ENCODE data around the gene NEUROG1. TPM values are rescaled to one million over a fixed set of nuclear protein-coding genes. Genes with fewer than 3 reads are reported as not detected.

The NEUROG1 gene
- not detected for total RNA-seq
- long read RNA-seq, result 0 reads

- intact Hi-C loops (cut with micrococcal nuclease), result no loop called here
- ATAC-seq (no peak), DNase-seq (no peak)
Observed at GRCh38 chr5:135535820-135536801, at the start of gene NEUROG1. Gene NEUROG1, minus strand, starts transcription at chr5:135535964. Its CDS starts 274 bp downstream, at chr5:135535690.

GRCh38 chr5:135584918-135585317 lies 49.2 kb upstream of the NEUROG1 start:
- DNase-seq, result no peak
- no peak for ATAC-seq
- intact Hi-C loops (cut with micrococcal nuclease), result no loop called here

GRCh38 chr5:135584276-135584675 lies 48.5 kb upstream of the NEUROG1 start:
- intact Hi-C loops (cut with micrococcal nuclease), result no loop called here
- DNase-seq (no peak), ATAC-seq (no peak)

- DNase-seq, result no peak
- ATAC-seq, result no peak
- intact Hi-C loops (cut with micrococcal nuclease), result no loop called here
Observed at GRCh38 chr5:135582099-135582781, 46.5 kb upstream of the NEUROG1 start.

- peak; percentile 81 for ATAC-seq
- DNase-seq, result peak; percentile 53
- intact Hi-C loops (cut with micrococcal nuclease), result no loop called here
Observed at GRCh38 chr5:135578685-135579341, 43.0 kb upstream of the NEUROG1 start, which contains the start of gene CXCL14. Gene CXCL14, minus strand, starts transcription at chr5:135578991. Its CDS starts 213 bp downstream, at chr5:135578778.

GRCh38 chr5:135578305-135578684 lies 42.5 kb upstream of the NEUROG1 start:
- no peak for DNase-seq
- intact Hi-C loops (cut with micrococcal nuclease), result no loop called here
- no peak for ATAC-seq

- ATAC-seq, result no peak
Observed at GRCh38 chr5:135577421-135577820, 41.7 kb upstream of the NEUROG1 start.

GRCh38 chr5:135576075-135576599 lies 40.4 kb upstream of the NEUROG1 start:
- no peak for DNase-seq
- no peak for ATAC-seq
- intact Hi-C loops (cut with micrococcal nuclease), result no loop called here

More at GRCh38 chr5:135577421-135577820, 41.7 kb upstream of the NEUROG1 start:
- DNase-seq, result no peak
- intact Hi-C loops (cut with micrococcal nuclease), result no loop called here

- ATAC-seq (no peak), DNase-seq (no peak)
- intact Hi-C loops (cut with micrococcal nuclease), result no loop called here
Observed at GRCh38 chr5:135574493-135574892, 38.7 kb upstream of the NEUROG1 start.

- ATAC-seq, result no peak
- DNase-seq, result no peak
- intact Hi-C loops (cut with micrococcal nuclease), result no loop called here
Observed at GRCh38 chr5:135571902-135572301, 36.1 kb upstream of the NEUROG1 start.

- intact Hi-C loops (cut with micrococcal nuclease), result no loop called here
- no peak for DNase-seq
- ATAC-seq, result no peak
Observed at GRCh38 chr5:135571066-135571609, 35.4 kb upstream of the NEUROG1 start.

GRCh38 chr5:135570453-135570764 lies 34.6 kb upstream of the NEUROG1 start:
- no peak for DNase-seq

GRCh38 chr5:135569755-135570452 lies 34.1 kb upstream of the NEUROG1 start:
- ATAC-seq, result peak; percentile 66
- intact Hi-C loops (cut with micrococcal nuclease), result no loop called here
- peak; percentile 42 for DNase-seq

More at GRCh38 chr5:135570453-135570764, 34.6 kb upstream of the NEUROG1 start:
- no peak for ATAC-seq
- intact Hi-C loops (cut with micrococcal nuclease), result no loop called here

- intact Hi-C loops (cut with micrococcal nuclease), result no loop called here
- DNase-seq (no peak), ATAC-seq (no peak)
Observed at GRCh38 chr5:135568923-135569360, 33.2 kb upstream of the NEUROG1 start.

- no peak for ATAC-seq
- intact Hi-C loops (cut with micrococcal nuclease), result no loop called here
- DNase-seq, result no peak
Observed at GRCh38 chr5:135568246-135568645, 32.5 kb upstream of the NEUROG1 start.

GRCh38 chr5:135567661-135568060 lies 31.9 kb upstream of the NEUROG1 start:
- DNase-seq (no peak), ATAC-seq (no peak)
- intact Hi-C loops (cut with micrococcal nuclease), result no loop called here

GRCh38 chr5:135566422-135567400 lies 30.9 kb upstream of the NEUROG1 start:
- intact Hi-C loops (cut with micrococcal nuclease), result no loop called here
- DNase-seq (no peak), ATAC-seq (no peak)

Data from left ventricle myocardium superior (tissue), 1 donor.